ENCODE measurements around the gene PIGN. TPM values are rescaled to one million over a fixed set of nuclear protein-coding genes. Genes with fewer than 3 reads are reported as not detected.

Gene PIGN
- total RNA-seq, 1 experiment from 2014 or later, result 22.8 TPM

GRCh38 chr18:62066102-62066818 lies 120.6 kb downstream of the PIGN start:
- CTCF ChIA-PET, result no interaction called here
- Mint-ChIP-seq H3K9me3 (ENCODE audit: unreplicated experiment) (no peaks in the 10 kb centered on the region), H3K4me3 (ENCODE audit: unreplicated experiment) (no peak overlapping the region), H3K27me3 (ENCODE audit: insufficient read depth, unreplicated experiment) (no peaks in the 10 kb centered on the region), H3K27ac (ENCODE audit: unreplicated experiment) (no peak overlapping the region), H3K4me1 (ENCODE audit: low read depth, unreplicated experiment) (no peaks in the 10 kb centered on the region), H3K36me3 (ENCODE audit: insufficient read depth, unreplicated experiment) (no peaks in the 10 kb centered on the region)
- no peak for DNase-seq
- POLR2A ChIA-PET, result no interaction called here
- BruUV-seq (replicated peaks), result no TSS peak
- Histone ChIP-seq H3K36me3 (ENCODE audit: control insufficient read depth, insufficient read depth, low read length) (no peaks in the 10 kb centered on the region), H3K27me3 (replicated peaks; ENCODE audit: control insufficient read depth, insufficient read depth, low read length) (no peaks in the 10 kb centered on the region), H3K9me3 (no peaks in the 10 kb centered on the region), H3K4me3 (ENCODE audit: low read depth, low read length) (no peak overlapping the region), H3K4me1 (no peaks in the 10 kb centered on the region)
- TF ChIP-seq CTCF (IDR thresholded peaks at IDR 0.05; ENCODE audit: insufficient read depth in 1 of 2, low read depth in 1 of 2, low read length in 1 of 2, severe bottlenecking in 1 of 2, unreplicated experiment in 1 of 2), result no peak
- intact Hi-C loops (cut with micrococcal nuclease; ENCODE audit: unreplicated experiment), result no loop called here

- TF ChIP-seq CTCF (IDR thresholded peaks at IDR 0.05; ENCODE audit: insufficient read depth in 1 of 2, low read depth in 1 of 2, low read length in 1 of 2, severe bottlenecking in 1 of 2, unreplicated experiment in 1 of 2), result no peak
- H3K27ac Mint-ChIP-seq (ENCODE audit: unreplicated experiment), result no peak overlapping the region
- H3K36me3 ChIP-seq (ENCODE audit: control insufficient read depth, insufficient read depth, low read length), result no peaks in the 10 kb centered on the region
Measured at GRCh38 chr18:62064361-62064760, 122.5 kb downstream of the PIGN start.

GRCh38 chr18:62061821-62062478 lies 124.9 kb downstream of the PIGN start:
- Histone ChIP-seq H3K9me3 (no peaks in the 10 kb centered on the region), H3K27me3 (replicated peaks; ENCODE audit: control insufficient read depth, insufficient read depth, low read length) (no peaks in the 10 kb centered on the region), H3K4me1 (no peaks in the 10 kb centered on the region), H3K4me3 (ENCODE audit: low read depth, low read length) (no peak overlapping the region), H3K36me3 (ENCODE audit: control insufficient read depth, insufficient read depth, low read length) (no peaks in the 10 kb centered on the region)
- Mint-ChIP-seq H3K4me1 (ENCODE audit: low read depth, unreplicated experiment) (no peaks in the 10 kb centered on the region), H3K9me3 (ENCODE audit: unreplicated experiment) (no peaks in the 10 kb centered on the region), H3K27me3 (ENCODE audit: insufficient read depth, unreplicated experiment) (no peaks in the 10 kb centered on the region), H3K36me3 (ENCODE audit: insufficient read depth, unreplicated experiment) (no peaks in the 10 kb centered on the region), H3K4me3 (ENCODE audit: unreplicated experiment) (no peak overlapping the region), H3K27ac (ENCODE audit: unreplicated experiment) (no peak overlapping the region)
- no peak for TF ChIP-seq CTCF (IDR thresholded peaks at IDR 0.05; ENCODE audit: insufficient read depth in 1 of 2, low read depth in 1 of 2, low read length in 1 of 2, severe bottlenecking in 1 of 2, unreplicated experiment in 1 of 2)
- intact Hi-C loops (cut with micrococcal nuclease; ENCODE audit: unreplicated experiment), result no loop called here
- no TSS peak for BruUV-seq (replicated peaks)
- ChIA-PET POLR2A (no interaction called here), CTCF (no interaction called here)
- DNase-seq, result no peak

More at GRCh38 chr18:62064361-62064760, 122.5 kb downstream of the PIGN start:
- no peaks in the 10 kb centered on the region for H3K4me1 ChIP-seq
- no peaks in the 10 kb centered on the region for H3K9me3 ChIP-seq
- Mint-ChIP-seq H3K27me3 (ENCODE audit: insufficient read depth, unreplicated experiment) (no peaks in the 10 kb centered on the region), H3K4me3 (ENCODE audit: unreplicated experiment) (no peak overlapping the region), H3K9me3 (ENCODE audit: unreplicated experiment) (no peaks in the 10 kb centered on the region), H3K4me1 (ENCODE audit: low read depth, unreplicated experiment) (no peaks in the 10 kb centered on the region), H3K36me3 (ENCODE audit: insufficient read depth, unreplicated experiment) (no peaks in the 10 kb centered on the region)
- DNase-seq, result no peak
- no peaks in the 10 kb centered on the region for H3K27me3 ChIP-seq (replicated peaks; ENCODE audit: control insufficient read depth, insufficient read depth, low read length)
- intact Hi-C loops (cut with micrococcal nuclease; ENCODE audit: unreplicated experiment), result no loop called here
- ChIA-PET POLR2A (no interaction called here), CTCF (no interaction called here)
- no TSS peak for BruUV-seq (replicated peaks)
- H3K4me3 ChIP-seq (ENCODE audit: low read depth, low read length), result no peak overlapping the region
